ENCODE data around the gene PARP12.

The PARP12 gene

DNA sequence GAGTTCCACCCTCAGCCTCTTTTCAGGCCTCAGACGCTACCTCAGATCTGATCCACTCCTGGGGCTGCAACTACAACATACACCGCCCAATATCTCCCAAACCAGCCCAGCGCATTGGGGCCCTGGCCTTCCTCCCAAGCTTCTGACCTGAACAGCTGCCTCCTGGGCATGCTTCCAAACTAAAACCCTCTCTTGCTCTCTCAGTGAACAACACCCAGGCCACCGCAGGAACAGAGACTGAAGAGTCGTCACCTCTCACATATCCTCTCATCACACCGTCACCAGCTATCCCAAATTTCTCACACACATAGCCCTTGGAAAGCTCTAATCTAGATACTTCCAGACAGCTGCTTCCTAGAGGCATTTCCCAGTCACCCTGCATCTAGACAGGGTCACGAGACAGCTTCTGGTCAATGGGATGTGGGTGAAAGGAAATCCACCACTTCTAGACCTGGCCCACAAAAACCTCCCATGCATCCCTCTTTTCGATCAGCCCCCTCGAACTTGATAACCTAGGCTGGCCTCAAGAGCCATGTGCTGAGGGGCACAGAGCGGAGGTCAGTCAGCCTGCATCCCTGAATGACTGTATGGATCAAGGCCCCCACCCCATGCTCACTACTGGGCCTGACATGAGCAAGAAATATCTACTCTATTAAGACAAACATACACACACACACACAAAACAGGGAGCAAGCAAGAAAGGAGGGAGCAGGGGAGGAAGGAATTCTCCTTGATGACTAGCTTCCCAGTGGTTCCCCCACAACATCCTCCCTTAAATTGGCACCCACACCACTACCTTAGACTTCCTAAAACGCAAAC, 1.8 kb downstream of the PARP12 start:
- no peak overlapping the region for H3K4me3 ChIP-seq (ENCODE audit: control insufficient read depth, low read depth, low read length)
- DNase-seq (ENCODE audit: low read depth): no peak
- no peak for TF ChIP-seq CTCF (IDR thresholded peaks at IDR 0.05; ENCODE audit: control insufficient read depth, insufficient read depth, low read depth, low read length, missing control alignments)

- no peak overlapping the region for H3K4me3 ChIP-seq (ENCODE audit: control insufficient read depth, low read depth, low read length)
- TF ChIP-seq CTCF (IDR thresholded peaks at IDR 0.05; ENCODE audit: control insufficient read depth, insufficient read depth, low read depth, low read length, missing control alignments): no peak
- DNase-seq (ENCODE audit: low read depth): no peak
These were observed 2.5 kb downstream of the PARP12 start for GRCh38 chr7:140060243-140060630.

GRCh38 chr7:140059273-140060242, 3.2 kb downstream of the PARP12 start:
- no peak overlapping the region for H3K4me3 ChIP-seq (ENCODE audit: control insufficient read depth, low read depth, low read length)
- DNase-seq (ENCODE audit: low read depth): peak; percentile 82

DNA sequence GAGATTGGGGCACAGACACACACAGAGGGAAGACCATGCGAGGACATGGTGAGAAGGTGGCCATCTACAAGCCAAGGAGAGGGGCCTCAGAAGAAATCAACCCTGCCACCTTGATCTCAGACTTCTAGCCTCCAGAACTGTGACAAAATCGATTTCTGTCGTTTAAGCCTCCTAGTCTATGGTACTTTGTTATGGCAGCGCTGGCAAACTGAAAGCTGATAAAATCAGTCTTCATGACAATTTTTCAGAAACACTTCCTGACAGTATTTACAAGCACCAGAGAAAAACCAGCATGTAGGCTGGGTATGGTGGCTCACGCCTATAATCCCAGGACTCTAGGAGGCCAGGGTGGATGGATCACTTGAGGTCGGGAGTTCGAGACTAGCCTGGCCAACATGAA, 4.2 kb downstream of the PARP12 start:
- no peak for TF ChIP-seq CTCF (IDR thresholded peaks at IDR 0.05; ENCODE audit: control insufficient read depth, insufficient read depth, low read depth, low read length, missing control alignments)
- H3K4me3 ChIP-seq (ENCODE audit: control insufficient read depth, low read depth, low read length): no peak overlapping the region
- no peak for DNase-seq (ENCODE audit: low read depth)

More at GRCh38 chr7:140059273-140060242, 3.2 kb downstream of the PARP12 start:
- no peak for TF ChIP-seq CTCF (IDR thresholded peaks at IDR 0.05; ENCODE audit: control insufficient read depth, insufficient read depth, low read depth, low read length, missing control alignments)

GRCh38 chr7:140057143-140057535, 5.6 kb downstream of the PARP12 start:
- DNase-seq (ENCODE audit: low read depth): no peak
- TF ChIP-seq CTCF (IDR thresholded peaks at IDR 0.05; ENCODE audit: control insufficient read depth, insufficient read depth, low read depth, low read length, missing control alignments): no peak

GRCh38 chr7:140056431-140057142, 6.2 kb downstream of the PARP12 start:
- DNase-seq (ENCODE audit: low read depth): no peak

More at GRCh38 chr7:140057143-140057535, 5.6 kb downstream of the PARP12 start:
- H3K4me3 ChIP-seq (ENCODE audit: control insufficient read depth, low read depth, low read length): no peak overlapping the region

More at GRCh38 chr7:140056431-140057142, 6.2 kb downstream of the PARP12 start:
- no peak overlapping the region for H3K4me3 ChIP-seq (ENCODE audit: control insufficient read depth, low read depth, low read length)
- no peak for TF ChIP-seq CTCF (IDR thresholded peaks at IDR 0.05; ENCODE audit: control insufficient read depth, insufficient read depth, low read depth, low read length, missing control alignments)

Measured in AG09309 (cell line).